T47D (cell line): ENCODE data around the gene DUSP10.

ENCODE experiments used
- DNase-seq, 2 experiments: peaks; one replicate each; pipeline versions ENCODE4 v3.0.0 to v3.0.0-alpha.2; 2011 to 2012; ENCODE audit warnings: low read depth in 1 of 2, low spot score in 1 of 2
- JUND ChIP-seq: IDR thresholded peaks from 2 replicates; pipeline ENCODE4 v1.6.1; 2012; ENCODE audit warnings: low read depth
- in situ Hi-C: cut with HindIII; loops from 2 replicates; pipeline ENCODE4 v1.10.0; 2016; ENCODE audit warnings: low sequenced_read_pairs, low pct_unique_long_range_greater_than_20kb

Gene DUSP10

DNA sequence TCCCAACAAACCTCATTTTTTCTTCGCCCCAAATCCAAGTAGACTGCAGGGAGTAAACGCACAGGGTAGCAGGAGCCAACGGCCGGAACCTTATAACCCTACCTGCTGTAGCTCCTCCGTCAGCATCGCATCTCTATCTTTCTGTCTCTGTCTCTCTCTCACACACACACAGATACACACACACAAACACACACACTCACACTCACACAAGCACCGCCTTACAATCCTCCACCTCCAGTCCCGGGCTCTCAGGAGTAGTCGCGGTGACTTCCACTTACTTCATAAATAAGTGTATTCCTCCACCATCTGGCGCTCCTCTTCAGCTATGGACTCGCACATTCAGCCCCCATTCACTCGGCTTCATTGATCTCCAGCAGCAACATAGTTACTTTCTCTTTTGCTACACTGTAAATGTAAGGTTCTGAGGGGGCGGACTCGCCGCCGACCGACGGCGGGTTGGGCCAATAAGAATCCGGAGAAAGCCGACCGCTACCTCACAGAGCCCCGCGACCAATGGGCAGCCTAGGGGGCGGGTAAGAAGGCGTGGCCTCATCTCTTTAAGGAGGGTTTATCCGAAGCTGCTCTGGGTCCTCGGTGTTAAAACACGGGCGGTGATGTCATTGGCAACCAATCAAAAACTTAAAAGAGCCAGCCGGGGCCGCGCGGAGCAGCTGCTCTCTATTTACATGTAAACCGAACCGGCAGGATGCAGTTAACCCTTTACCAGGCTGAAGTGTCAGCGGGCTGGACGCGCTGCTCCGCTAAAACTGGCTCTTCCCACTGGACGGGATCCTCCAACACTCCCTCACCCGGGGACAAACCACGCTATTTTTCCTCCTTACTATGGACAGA is at the start of gene DUSP10:
Gene DUSP10, minus strand, starts transcription at position 387 of the 852 bp plus-strand sequence. CDS start 2,345 bp downstream, outside the sequence.
- in situ Hi-C loops, result no loop called here
- peak; percentile 69 for TF ChIP-seq JUND
- DNase-seq, result peak; percentile 99 to 100

DNA sequence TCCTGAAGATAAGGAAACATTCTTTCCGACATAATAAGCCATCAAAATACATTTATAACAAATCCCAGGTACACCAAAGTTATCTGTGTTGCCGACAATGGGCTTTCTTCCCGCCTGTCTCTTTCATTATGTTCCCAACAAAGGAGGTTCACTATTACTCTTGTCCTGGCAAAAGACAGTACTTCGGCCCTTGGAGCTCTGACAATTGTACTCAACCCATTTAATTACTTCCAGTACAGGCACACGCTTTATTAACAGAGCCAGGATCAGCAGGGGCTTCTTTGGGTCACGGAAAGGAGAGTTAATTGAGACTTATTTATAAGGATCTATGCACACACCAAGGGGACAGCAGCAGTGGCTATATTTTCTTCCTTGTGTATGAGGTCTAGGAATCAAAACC is 46.6 kb upstream of the DUSP10 start:
- no peak for DNase-seq
- in situ Hi-C loops, result no loop called here
- TF ChIP-seq JUND, result no peak

DNA sequence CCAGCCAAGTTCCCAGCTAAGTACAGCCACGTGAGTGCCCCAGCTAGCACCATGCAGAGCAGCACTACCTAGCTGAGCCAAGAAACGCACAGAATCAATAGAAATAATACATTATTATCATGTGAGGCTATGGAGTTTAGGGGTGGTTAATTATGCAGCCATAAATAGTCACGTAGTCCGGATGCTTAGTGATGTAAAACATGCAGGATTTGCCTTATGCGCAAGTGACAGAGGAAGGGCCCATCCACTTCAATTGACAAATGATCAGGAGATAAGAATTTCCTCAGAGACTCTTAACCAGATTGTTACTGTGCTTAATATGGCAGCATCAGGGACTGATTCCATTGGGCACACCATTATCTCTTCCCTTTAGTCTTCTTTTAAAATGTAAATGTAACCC is 44.8 kb upstream of the DUSP10 start:
- in situ Hi-C loops, result no loop called here
- DNase-seq, result no peak
- TF ChIP-seq JUND, result no peak

GRCh38 chr1:221783936-221784335 is 42.0 kb upstream of the DUSP10 start:
- TF ChIP-seq JUND, result no peak
- in situ Hi-C loops, result no loop called here
- no peak for DNase-seq

DNA sequence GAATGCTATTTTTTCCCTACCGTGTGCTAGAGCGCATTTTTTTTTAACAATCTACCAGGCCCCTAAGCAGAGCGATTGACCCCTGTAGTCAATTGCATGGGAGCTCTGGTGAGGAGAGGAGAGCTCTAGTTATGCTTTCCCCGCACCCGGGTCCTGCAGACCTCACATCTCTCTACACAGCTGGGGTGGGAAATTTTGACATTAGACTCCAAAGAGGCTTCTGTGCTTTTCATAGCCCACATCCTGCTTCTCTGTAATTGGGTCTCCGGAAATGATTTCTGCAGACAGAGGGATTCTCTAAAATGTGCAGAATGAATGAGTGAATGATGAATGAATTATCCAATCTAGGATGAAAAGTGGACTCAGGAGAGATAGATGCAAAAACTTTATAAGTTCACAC is 41.5 kb upstream of the DUSP10 start:
- TF ChIP-seq JUND, result no peak
- DNase-seq, result no peak
- in situ Hi-C loops, result no loop called here

DNA sequence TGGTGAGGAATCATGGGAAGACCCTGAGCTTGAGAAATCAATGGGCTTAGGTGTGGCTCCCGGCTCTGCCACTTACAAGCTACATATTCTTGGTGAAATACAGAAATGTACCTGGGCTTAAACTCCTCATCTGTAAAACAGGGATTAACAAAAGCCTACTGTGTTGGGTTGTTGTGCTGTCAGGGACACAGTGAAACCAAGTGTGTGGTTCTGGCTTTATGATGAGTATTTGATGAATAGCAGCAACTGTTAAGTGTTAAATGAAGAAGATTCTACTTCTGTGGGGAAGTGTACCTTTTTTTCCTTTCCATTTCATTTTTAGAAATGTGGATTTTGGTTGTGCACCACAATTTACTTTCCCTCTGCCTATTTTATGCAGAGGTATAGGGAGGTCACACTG is 41.1 kb upstream of the DUSP10 start:
- in situ Hi-C loops, result no loop called here
- no peak for DNase-seq
- no peak for TF ChIP-seq JUND

DNA sequence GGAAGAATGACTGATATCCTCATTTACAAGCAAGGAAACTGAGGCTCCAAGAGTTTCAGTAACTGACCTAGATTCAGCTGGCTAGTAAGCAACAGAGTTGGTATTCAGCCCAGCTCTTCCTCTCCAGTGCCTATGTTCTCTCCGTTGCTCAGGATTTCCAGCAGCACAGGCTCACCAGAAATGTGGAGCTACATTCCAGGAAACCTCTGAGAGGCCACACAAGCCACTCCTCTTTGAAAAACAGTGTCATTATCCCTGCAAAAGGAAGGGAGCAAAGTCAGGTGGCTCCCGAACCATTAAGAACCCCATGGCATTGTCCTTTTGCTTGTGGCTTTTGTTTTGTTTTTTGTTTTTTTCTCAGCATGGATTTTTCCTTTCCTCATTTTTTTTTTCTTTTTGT is 40.6 kb upstream of the DUSP10 start:
- in situ Hi-C loops, result no loop called here
- DNase-seq, result peak in 1 of 2 experiments; percentile 17

GRCh38 chr1:221781102-221781755 is 39.3 kb upstream of the DUSP10 start:
- in situ Hi-C loops, result no loop called here

More for the DNA sequence above, 40.6 kb upstream of the DUSP10 start:
- no peak for TF ChIP-seq JUND

DNA sequence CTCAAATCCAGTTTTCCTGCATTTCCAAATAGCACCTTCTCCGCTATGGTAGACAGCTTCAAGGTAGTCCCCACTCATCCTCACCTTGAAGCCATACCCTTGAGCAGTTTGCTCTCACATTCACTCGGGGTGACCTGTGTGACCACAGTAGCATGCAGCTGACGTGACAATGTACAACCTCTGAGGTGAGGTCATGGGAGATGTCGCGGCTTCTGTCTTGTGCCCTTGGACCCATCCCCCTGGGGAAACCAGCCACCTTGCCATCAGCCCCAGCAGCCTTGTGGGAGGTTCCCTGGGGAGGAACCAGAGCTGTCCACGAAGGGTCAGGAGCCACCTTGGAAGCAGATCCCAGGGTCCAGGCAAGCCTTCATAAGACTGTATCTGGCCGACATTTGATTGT is 38.3 kb upstream of the DUSP10 start:
- DNase-seq, result no peak
- TF ChIP-seq JUND, result no peak
- in situ Hi-C loops, result no loop called here

More at GRCh38 chr1:221781102-221781755, 39.3 kb upstream of the DUSP10 start:
- TF ChIP-seq JUND, result no peak
- DNase-seq, result no peak

GRCh38 chr1:221779771-221780170 is 37.9 kb upstream of the DUSP10 start:
- no peak for DNase-seq
- no peak for TF ChIP-seq JUND
- in situ Hi-C loops, result no loop called here

GRCh38 chr1:221778535-221779142 is 36.8 kb upstream of the DUSP10 start:
- DNase-seq, result no peak
- no peak for TF ChIP-seq JUND
- in situ Hi-C loops, result no loop called here

DNA sequence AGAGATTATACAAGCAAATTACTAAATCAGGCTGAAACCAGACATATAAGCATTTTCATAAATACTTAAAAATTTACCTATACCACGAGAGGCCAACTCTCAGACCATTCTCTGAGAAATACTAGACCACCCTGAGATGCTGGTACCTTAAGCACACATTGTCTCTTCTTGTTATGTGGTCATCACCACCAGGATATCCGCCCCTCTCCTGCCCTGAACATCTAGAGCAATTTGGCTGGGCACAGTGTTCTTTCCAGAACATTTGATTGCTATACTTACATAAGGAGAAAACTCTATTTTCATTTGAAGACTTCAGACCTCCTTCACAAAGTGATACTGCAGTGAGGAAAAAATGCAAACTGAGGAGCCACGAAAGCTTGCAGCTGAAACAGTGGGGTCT is 36.2 kb upstream of the DUSP10 start:
- DNase-seq, result no peak
- in situ Hi-C loops, result no loop called here

More for the DNA sequence above, 36.2 kb upstream of the DUSP10 start:
- no peak for TF ChIP-seq JUND
